GM19438 (cell line): ENCODE results near the gene PARD3B.
A peak's percentile ranks its signal among the peaks of the same experiment; 100 is the strongest.

Source experiments
- ATAC-seq: cut with Tn5 transposase; IDR thresholded peaks from one replicate; pipeline ENCODE4 v1.9.1; 2021; ENCODE audit warnings: low read depth; ENCODE audit not compliant: unreplicated experiment

PARD3B gene

GRCh38 chr2:205290299-205290698 is 745.0 kb downstream of the PARD3B start:
- no peak for ATAC-seq

DNA sequence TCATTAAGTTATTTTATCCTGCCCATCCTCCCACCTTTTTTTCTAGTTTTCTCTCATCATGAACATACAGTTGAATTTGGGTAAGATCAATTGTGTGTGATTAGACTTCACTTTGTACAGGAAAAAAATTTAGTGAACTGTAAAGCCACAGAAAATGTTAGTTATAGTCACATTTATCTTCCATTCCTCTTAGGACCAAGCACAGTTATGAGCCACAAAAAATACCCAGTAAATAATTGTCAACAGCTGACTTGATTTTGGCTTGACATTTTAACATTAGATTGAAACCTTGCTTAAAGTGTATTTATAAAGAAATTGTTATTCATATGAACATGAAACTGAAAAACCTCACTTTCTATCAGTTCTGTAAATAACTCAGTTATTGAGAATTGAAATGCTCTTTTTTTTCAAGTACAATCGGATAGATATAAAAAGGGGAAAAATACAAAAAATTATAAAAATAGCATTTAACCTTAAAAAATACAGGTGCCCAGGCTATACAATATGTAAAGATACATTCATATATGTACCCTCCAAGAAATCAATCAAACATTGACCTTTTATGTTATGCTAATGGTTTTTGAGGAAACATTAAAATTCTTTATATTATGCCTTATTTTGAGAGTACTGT is 747.5 kb downstream of the PARD3B start:
- no peak for ATAC-seq

GRCh38 chr2:205293559-205293958 is 748.3 kb downstream of the PARD3B start:
- ATAC-seq, result no peak

GRCh38 chr2:205296959-205297358 is 751.7 kb downstream of the PARD3B start:
- ATAC-seq, result no peak

DNA sequence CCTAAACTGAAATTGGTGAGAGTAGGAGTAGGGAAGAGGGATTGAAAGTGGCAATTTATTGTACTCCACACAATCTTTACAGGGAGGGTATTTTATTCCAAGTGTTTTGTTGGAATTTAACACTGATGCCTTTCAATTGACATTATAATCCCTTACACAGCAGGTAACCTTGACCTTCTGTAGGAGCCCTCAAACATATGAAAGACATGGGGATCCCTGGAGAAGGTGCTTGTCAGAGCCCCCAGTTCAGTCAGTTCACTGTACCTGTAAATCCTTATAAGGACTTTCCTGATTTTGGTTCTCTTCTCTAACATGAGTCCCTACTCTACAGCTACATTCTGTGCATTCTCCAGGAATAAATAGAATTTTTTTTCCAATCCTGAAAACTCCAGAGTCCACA is 752.1 kb downstream of the PARD3B start:
- ATAC-seq, result no peak

DNA sequence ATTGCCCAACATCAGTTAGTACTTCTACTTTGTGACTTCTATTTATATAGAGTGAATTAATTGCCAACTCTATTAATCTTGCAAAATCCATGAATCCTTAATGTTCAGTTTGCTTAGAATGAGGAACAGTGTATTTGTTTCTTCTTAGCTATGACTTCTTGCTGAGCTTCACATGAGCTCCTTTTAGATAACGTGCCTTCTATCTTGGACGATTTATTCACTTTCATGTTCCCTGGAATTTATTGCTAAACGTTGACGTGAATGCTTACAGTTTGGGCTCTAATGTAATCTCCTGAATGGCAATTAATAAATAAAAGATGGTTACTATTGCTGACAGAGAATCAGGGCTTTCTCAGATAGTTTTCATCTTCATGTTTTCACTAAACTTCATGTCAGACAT is 752.6 kb downstream of the PARD3B start:
- no peak for ATAC-seq

DNA sequence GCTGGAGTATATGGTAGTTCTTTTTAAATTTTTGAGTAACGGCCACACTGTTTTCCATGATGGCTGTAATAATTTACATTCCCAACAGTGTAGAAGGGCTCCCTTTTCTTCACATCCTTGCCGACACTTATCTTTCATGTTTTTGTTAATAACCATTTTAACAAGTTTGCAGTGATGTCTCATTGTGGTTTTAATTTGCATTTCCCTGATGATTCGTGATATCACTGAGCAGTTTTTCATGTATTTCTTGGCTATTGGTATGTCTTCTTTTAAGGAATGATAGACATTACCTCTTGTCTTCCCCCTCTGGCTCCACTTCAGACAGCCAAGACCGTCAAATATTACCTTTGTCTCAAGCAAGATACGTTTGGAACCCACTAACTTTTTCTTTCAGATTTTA is 765.9 kb downstream of the PARD3B start:
- no peak for ATAC-seq

DNA sequence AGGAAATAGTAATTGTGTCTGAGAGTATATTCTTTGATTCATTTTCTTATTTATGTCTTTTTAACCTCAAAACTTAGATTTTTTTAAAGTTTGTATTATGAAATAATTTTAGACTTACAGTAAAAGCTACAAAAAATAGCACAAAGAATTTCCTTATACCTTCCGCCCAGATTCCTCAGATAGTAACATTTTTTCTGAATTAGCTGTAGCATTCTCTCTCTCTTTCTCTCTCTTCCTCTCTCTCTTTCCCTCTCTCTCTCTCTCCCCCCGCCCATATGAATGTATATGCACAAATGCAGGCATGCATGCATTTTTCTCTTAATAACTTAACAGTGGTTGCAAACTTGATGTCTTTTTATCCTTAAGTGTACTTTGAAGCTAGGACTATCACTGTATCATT is 776.0 kb downstream of the PARD3B start:
- no peak for ATAC-seq

GRCh38 chr2:205323929-205324328 is 778.7 kb downstream of the PARD3B start:
- ATAC-seq, result no peak

- peak; percentile 62 for ATAC-seq
Observed at GRCh38 chr2:205324355-205324754, 779.1 kb downstream of the PARD3B start.

GRCh38 chr2:205333351-205333750 is 788.1 kb downstream of the PARD3B start:
- ATAC-seq, result no peak

DNA sequence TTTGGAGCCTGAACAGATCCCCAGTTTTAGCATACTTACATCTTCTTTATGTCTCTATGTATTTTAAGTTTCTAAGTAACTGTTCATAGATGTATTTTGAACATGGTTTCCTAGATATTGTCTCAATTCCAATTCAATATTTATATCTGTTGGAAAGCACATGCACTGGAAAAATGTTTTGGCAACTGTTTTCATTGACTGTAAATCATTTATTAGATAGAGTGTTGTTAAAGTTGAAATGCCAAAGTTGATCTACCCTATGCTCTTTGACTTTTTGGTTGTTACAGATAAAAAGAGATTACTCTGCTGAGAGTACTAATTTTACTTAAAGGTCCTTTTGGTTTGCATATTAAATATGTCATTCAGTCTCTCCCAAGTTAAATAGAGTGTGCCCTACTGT is 792.0 kb downstream of the PARD3B start:
- ATAC-seq, result no peak

GRCh38 chr2:205338156-205338555 is 792.9 kb downstream of the PARD3B start:
- no peak for ATAC-seq

GRCh38 chr2:205343103-205343502 is 797.8 kb downstream of the PARD3B start:
- ATAC-seq, result no peak

DNA sequence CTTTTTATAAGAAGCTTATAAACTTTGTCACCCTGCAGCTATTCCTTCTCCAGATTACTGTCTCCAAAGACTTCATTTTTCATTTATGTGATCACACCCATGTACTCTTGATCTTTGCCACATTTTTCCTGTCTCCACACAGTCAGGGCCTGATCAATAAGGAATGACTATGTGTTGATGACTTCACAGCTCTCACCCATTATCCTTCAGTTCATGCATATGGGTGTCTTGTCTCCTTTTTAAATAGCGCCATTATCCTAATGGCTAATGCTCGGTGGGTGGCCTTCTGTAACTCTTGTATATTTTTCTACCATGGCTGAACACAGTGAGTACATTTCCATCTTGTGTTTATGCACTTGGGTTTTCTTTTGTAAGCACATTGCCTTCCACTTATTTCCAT is 801.4 kb downstream of the PARD3B start:
- ATAC-seq, result no peak

- no peak for ATAC-seq
Observed at GRCh38 chr2:205347899-205348298, 802.6 kb downstream of the PARD3B start.

DNA sequence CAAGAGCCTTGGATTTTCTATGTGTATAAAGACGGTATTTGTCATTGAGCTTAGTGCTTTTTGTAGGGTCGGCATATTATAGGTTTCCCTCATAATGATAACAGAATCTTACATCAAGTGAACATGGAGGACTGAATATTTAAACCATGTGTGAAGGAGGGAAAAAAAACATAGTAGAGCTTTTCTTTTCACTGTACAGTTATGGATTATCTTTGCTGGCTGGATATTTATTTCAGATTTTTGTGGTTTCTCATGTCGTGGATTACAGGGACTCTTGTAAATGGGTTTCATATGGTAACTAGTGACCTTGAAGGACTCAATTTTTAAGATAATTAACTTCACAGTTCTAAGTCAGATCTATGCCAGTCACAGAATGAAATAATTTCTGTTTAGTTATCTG is 806.8 kb downstream of the PARD3B start:
- ATAC-seq, result no peak

GRCh38 chr2:205352593-205352992 is 807.3 kb downstream of the PARD3B start:
- ATAC-seq, result no peak

GRCh38 chr2:205357732-205358131 is 812.5 kb downstream of the PARD3B start:
- ATAC-seq, result no peak

DNA sequence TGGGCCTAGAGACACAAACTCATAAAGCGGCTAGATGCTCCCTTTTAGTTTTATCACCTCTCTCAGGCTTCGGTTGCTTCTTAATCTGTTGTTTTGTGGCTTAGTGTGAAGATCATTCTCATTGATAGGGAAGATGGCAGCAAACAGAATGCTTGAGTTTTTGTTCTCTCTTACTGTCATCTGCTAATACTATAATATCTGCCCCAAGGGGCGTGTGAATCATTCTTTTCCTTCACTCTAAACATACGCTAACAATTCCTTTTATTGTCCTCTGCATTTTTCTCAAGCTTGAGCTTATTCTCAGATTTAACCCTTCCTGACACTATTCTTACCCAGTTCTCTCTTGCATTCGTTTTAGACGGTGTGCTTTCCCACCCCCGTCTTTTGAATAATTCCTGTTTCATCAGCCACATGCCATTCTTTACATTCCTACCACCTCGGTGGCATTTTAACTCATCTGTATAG is 813.1 kb downstream of the PARD3B start:
- no peak for ATAC-seq

DNA sequence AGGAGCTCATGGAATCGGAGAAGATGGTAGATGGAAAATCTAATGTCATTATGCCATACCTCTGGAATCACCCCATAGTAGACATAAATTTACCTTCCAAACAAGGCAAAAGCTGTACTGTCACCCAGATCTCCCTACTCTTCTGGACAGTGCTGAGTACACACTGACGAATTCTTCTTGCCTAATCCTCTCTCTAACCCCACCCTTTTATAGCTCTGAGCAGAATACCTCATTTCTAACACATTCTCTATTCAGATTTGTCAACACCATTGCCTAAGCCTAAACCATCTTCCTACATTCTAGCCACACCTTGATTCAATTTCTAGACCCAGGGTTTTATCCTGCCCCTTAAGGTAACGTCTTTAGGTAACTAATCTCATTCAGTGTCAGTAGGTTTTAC is 816.0 kb downstream of the PARD3B start:
- no peak for ATAC-seq

GRCh38 chr2:205361970-205362369 is 816.7 kb downstream of the PARD3B start:
- no peak for ATAC-seq

DNA sequence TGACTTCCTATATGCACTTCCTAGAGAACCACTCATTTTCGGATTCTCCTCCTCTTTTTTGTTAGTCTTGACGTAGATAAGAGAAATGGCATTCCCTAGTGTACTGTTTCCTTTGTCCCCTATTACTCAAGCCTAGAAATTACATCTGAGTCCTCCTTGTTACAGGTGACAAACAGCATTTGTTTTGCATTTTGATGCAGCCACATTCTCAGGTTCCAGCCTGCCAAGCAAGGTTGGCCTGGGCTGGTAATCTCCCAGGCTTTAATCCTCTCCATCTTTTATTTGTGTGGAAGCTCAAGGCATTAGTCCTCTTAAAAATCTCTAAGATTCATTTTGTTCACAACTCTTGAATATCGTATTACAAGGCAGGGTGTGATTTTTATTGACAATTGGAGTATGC is 819.0 kb downstream of the PARD3B start:
- no peak for ATAC-seq
